GM12878 (cell line): Measurements from ENCODE around the gene ZNF566. TPM values are rescaled to one million over a fixed set of nuclear protein-coding genes. Genes with fewer than 3 reads are reported as not detected.

Experiments used
- CHD2 ChIP-seq: IDR thresholded peaks from 2 replicates; pipeline ENCODE4 v1.6.1; 2011; ENCODE audit warnings: low read depth, low read length, improper control_type of control experiment, borderline replicate concordance
- ESRRA ChIP-seq: IDR thresholded peaks from 2 replicates; pipeline ENCODE4 v1.6.1; 2012; ENCODE audit warnings: mild to moderate bottlenecking, low read length, improper control_type of control experiment
- GABPA ChIP-seq: IDR thresholded peaks from 2 replicates; pipeline ENCODE4 v1.6.1; 2014; ENCODE audit warnings: antibody characterized with exemption, low read depth, mild to moderate bottlenecking, inconsistent platforms
- HCFC1 ChIP-seq: fragments of 150-350 bp; IDR thresholded peaks from 2 replicates; pipeline ENCODE4 v1.6.1; 2014; ENCODE audit warnings: low read length
- IKZF1 ChIP-seq: fragments of 450-650 bp; conservative IDR thresholded peaks from 2 replicates; pipeline ENCODE4 v1.6.1; 2017; ENCODE audit warnings: antibody characterized with exemption, mild to moderate bottlenecking
- IRF4 ChIP-seq: IDR thresholded peaks from 2 replicates; pipeline ENCODE4 v1.6.1; 2011; ENCODE audit warnings: low read depth, low read length
- JUNB ChIP-seq: IDR thresholded peaks from 2 replicates; pipeline ENCODE4 v1.6.1; 2016; ENCODE audit warnings: antibody characterized with exemption, mild to moderate bottlenecking
- KLF5 ChIP-seq: fragments of 450-650 bp; IDR thresholded peaks from 2 replicates; pipeline ENCODE4 v1.6.1; 2014; ENCODE audit warnings: mild to moderate bottlenecking; ENCODE audit not compliant: partially characterized antibody
- LARP7 ChIP-seq: fragments of 450-650 bp; IDR thresholded peaks from 2 replicates; pipeline ENCODE4 v1.6.1; 2017; ENCODE audit warnings: mild to moderate bottlenecking
- MEF2A ChIP-seq: IDR thresholded peaks from 2 replicates; pipeline ENCODE4 v1.6.1; 2011; ENCODE audit warnings: low read depth, mild to moderate bottlenecking, low read length, moderate library complexity; ENCODE audit not compliant: insufficient read depth
- MTA3 ChIP-seq: IDR thresholded peaks from 2 replicates; pipeline ENCODE4 v1.6.1; 2012; ENCODE audit warnings: low read length, inconsistent platforms, borderline replicate concordance
- NBN ChIP-seq: fragments of 450-650 bp; IDR thresholded peaks from 2 replicates; pipeline ENCODE4 v1.6.1; 2016
- NRF1 ChIP-seq: conservative IDR thresholded peaks from 2 replicates; pipeline ENCODE4 v1.6.1; 2011; ENCODE audit warnings: mild to moderate bottlenecking, low read depth, low read length, improper control_type of control experiment
- PML ChIP-seq: IDR thresholded peaks from 2 replicates; pipeline ENCODE4 v1.6.1; 2012; ENCODE audit warnings: low read length, inconsistent platforms
- POLR2AphosphoS5 ChIP-seq: IDR thresholded peaks from 2 replicates; pipeline ENCODE4 v1.6.1; 2011; ENCODE audit warnings: mild to moderate bottlenecking, low read length, inconsistent platforms
- RAD21 ChIP-seq: IDR thresholded peaks from 2 replicates; pipeline ENCODE4 v1.6.1; 2011; ENCODE audit warnings: mild to moderate bottlenecking, low read depth, low read length, moderate library complexity; ENCODE audit not compliant: insufficient read depth
- RAD51 ChIP-seq: fragments of 450-650 bp; IDR thresholded peaks from 2 replicates; pipeline ENCODE4 v1.6.1; 2016; ENCODE audit warnings: moderate library complexity, mild to moderate bottlenecking, inconsistent platforms
- SMAD1 ChIP-seq: fragments of 450-650 bp; IDR thresholded peaks from 2 replicates; pipeline ENCODE4 v1.6.1; 2018; ENCODE audit warnings: mild to moderate bottlenecking, low read depth; ENCODE audit not compliant: partially characterized antibody
- TCF12 ChIP-seq: IDR thresholded peaks from 2 replicates; pipeline ENCODE4 v1.6.1; 2011; ENCODE audit warnings: low read depth, mild to moderate bottlenecking, low read length
- USF2 ChIP-seq: IDR thresholded peaks from 2 replicates; pipeline ENCODE4 v1.6.1; 2011; ENCODE audit warnings: low read depth, low read length, improper control_type of control experiment, borderline replicate concordance
- ZBTB11 ChIP-seq: fragments of 450-650 bp; formaldehyde crosslinking; IDR thresholded peaks from 2 replicates; pipeline ENCODE4 v1.5.0; 2022; ENCODE audit warnings: mild to moderate bottlenecking, missing genetic modification characterization
- ZNF274 ChIP-seq: IDR thresholded peaks from one replicate; pipeline ENCODE4 v1.8.0; 2011; ENCODE audit not compliant: insufficient read length, insufficient read depth
- ZNF384 ChIP-seq: IDR thresholded peaks from 2 replicates; pipeline ENCODE4 v1.6.1; 2012; ENCODE audit warnings: low read depth, mild to moderate bottlenecking, low read length, improper control_type of control experiment, borderline replicate concordance
- polyA plus RNA-seq, 11 experiments: library from polyadenylated mRNA; depleted of rRNA in 4 of 11; unstranded in 6 of 11; stranded (reverse) in 5 of 11; fragments of >200 nt; fragmentation: Nextera tagmentation in 4 of 11; fragmentation: Illumina TruSeq in 1 of 11; extraction: Ambion mirVana in 4 of 11; extraction: Trizol in 1 of 11; gene quantifications; 1 replicate in 1 of 11; 2 replicates in 10 of 11; pipeline versions ENCODE4 v1.2.1 to v1.2.3, GENCODE V29; 2011 to 2016; ENCODE audit warnings: inconsistent platforms in 2 of 11, missing spikeins in 2 of 11, low read depth in 1 of 11
- total RNA-seq, 4 experiments: library from RNA; depleted of rRNA in 3 of 4; stranded (reverse); fragments of >200 nt in 3 of 4; fragmentation: Illumina TruSeq in 1 of 4; extraction: Trizol in 1 of 4; gene quantifications; 2 replicates each; pipeline versions ENCODE4 v1.2.1 to v1.2.3, GENCODE V29; 2013 to 2021
- TF ChIP-seq, protein P1 (sequence below): IDR thresholded peaks from 2 replicates; pipeline ENCODE4 v1.6.1; 2012; ENCODE audit warnings: low read depth, low read length, improper control_type of control experiment
- TF ChIP-seq, protein P2 (sequence below): fragments of 450-650 bp; IDR thresholded peaks from 2 replicates; pipeline ENCODE4 v1.6.1; 2016; ENCODE audit warnings: mild to moderate bottlenecking, moderate library complexity, borderline replicate concordance

The ZNF566 gene
- total and polyA plus RNA-seq, 10 of the 15 experiments (the other 5 are each of a cell fraction or from before 2014, with no cell fraction given): 2.5 to 5.8 (median 3.9) TPM

- TF ChIP-seq JUNB: peak; percentile 34; the same call in 1 of the 2 replicates
- TF ChIP-seq ZBTB11 (CRISPR knock-in tag): no peak
- TF ChIP-seq TCF12: 0 out of 2 replicates have a peak, but pooled peaks have one; percentile 47
- 0 out of 2 replicates have a peak, but pooled peaks have one; percentile 8 for TF ChIP-seq POLR2AphosphoS5
- TF ChIP-seq, protein P1, sequence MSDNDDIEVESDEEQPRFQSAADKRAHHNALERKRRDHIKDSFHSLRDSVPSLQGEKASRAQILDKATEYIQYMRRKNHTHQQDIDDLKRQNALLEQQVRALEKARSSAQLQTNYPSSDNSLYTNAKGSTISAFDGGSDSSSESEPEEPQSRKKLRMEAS: no peak
- no peak for TF ChIP-seq KLF5
- TF ChIP-seq MTA3: no peak
- TF ChIP-seq PML: peak; percentile 13; the same call in 1 of the 2 replicates
- TF ChIP-seq NRF1: no peak
- TF ChIP-seq HCFC1: no peak
- TF ChIP-seq RAD21: no peak
- no peak for TF ChIP-seq GABPA
- TF ChIP-seq ZNF274: no peak
- TF ChIP-seq, protein P2, sequence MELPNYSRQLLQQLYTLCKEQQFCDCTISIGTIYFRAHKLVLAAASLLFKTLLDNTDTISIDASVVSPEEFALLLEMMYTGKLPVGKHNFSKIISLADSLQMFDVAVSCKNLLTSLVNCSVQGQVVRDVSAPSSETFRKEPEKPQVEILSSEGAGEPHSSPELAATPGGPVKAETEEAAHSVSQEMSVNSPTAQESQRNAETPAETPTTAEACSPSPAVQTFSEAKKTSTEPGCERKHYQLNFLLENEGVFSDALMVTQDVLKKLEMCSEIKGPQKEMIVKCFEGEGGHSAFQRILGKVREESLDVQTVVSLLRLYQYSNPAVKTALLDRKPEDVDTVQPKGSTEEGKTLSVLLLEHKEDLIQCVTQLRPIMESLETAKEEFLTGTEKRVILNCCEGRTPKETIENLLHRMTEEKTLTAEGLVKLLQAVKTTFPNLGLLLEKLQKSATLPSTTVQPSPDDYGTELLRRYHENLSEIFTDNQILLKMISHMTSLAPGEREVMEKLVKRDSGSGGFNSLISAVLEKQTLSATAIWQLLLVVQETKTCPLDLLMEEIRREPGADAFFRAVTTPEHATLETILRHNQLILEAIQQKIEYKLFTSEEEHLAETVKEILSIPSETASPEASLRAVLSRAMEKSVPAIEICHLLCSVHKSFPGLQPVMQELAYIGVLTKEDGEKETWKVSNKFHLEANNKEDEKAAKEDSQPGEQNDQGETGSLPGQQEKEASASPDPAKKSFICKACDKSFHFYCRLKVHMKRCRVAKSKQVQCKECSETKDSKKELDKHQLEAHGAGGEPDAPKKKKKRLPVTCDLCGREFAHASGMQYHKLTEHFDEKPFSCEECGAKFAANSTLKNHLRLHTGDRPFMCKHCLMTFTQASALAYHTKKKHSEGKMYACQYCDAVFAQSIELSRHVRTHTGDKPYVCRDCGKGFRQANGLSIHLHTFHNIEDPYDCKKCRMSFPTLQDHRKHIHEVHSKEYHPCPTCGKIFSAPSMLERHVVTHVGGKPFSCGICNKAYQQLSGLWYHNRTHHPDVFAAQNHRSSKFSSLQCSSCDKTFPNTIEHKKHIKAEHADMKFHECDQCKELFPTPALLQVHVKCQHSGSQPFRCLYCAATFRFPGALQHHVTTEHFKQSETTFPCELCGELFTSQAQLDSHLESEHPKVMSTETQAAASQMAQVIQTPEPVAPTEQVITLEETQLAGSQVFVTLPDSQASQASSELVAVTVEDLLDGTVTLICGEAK: no peak; the same call in none of the 2 replicates
- TF ChIP-seq ZNF384: no peak
- 0 out of 2 replicates have a peak, but pooled peaks have one; percentile 24 for TF ChIP-seq NBN
- TF ChIP-seq IRF4: 0 out of 2 replicates have a peak, but pooled peaks have one; percentile 54
- no peak for TF ChIP-seq MEF2A
- TF ChIP-seq USF2: no peak
- peak; percentile 34; the same call in 1 of the 2 replicates for TF ChIP-seq LARP7
- TF ChIP-seq SMAD1: no peak
- TF ChIP-seq CHD2: no peak
- 0 out of 2 replicates have a peak, but pooled peaks have one; percentile 27 for TF ChIP-seq IKZF1
- no peak for TF ChIP-seq RAD51
- TF ChIP-seq ESRRA: no peak
Measured at GRCh38 chr19:36489920-36490415, 607 bp upstream of the ZNF566 start (continued).
